ENCODE measurements around the gene TRAPPC5. TPM values are rescaled to one million over a fixed set of nuclear protein-coding genes. Genes with fewer than 3 reads are reported as not detected.

The TRAPPC5 gene
- total RNA-seq, 1 donor from 2014 or later = 108 TPM

DNA sequence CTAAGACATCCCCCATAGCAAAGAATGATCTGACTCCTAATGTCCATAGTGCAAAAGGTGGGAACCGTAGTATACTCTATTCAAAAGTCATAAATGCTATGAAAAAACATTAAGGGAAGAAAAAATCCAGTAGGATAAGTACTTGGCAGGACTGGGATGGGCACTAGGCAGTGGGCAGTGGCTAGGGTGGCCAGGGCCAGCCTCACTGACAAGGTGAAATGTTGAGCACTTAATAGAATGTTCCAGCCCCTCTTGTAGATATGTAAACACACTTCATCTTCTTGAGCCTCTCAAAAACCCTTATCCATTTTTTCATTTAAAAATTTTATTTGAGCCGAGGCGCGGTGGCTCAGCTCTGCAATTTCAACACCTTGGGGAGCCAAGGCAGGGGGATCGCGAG, 52.7 kb downstream of the TRAPPC5 start:
- Mint-ChIP-seq H3K27me3 (ENCODE audit: unreplicated experiment) (peaks cover 36% of the 10 kb centered on the region), H3K4me1 (ENCODE audit: unreplicated experiment) (no peaks in the 10 kb centered on the region)
- TF ChIP-seq, protein P1, sequence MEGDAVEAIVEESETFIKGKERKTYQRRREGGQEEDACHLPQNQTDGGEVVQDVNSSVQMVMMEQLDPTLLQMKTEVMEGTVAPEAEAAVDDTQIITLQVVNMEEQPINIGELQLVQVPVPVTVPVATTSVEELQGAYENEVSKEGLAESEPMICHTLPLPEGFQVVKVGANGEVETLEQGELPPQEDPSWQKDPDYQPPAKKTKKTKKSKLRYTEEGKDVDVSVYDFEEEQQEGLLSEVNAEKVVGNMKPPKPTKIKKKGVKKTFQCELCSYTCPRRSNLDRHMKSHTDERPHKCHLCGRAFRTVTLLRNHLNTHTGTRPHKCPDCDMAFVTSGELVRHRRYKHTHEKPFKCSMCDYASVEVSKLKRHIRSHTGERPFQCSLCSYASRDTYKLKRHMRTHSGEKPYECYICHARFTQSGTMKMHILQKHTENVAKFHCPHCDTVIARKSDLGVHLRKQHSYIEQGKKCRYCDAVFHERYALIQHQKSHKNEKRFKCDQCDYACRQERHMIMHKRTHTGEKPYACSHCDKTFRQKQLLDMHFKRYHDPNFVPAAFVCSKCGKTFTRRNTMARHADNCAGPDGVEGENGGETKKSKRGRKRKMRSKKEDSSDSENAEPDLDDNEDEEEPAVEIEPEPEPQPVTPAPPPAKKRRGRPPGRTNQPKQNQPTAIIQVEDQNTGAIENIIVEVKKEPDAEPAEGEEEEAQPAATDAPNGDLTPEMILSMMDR (IDR thresholded peaks at IDR 0.05) = no peak

GRCh38 chr19:7734220-7735203, 53.9 kb downstream of the TRAPPC5 start:
- peaks cover 25% of the 10 kb centered on the region for H3K27me3 Mint-ChIP-seq (ENCODE audit: unreplicated experiment)
- DNase-seq (ENCODE audit: extremely low spot score, unreplicated experiment) = no peak
- H3K4me1 Mint-ChIP-seq (ENCODE audit: unreplicated experiment) = no peaks in the 10 kb centered on the region
- H3K4me3 Mint-ChIP-seq (ENCODE audit: unreplicated experiment) = no peak overlapping the region
- H3K27ac Mint-ChIP-seq (ENCODE audit: unreplicated experiment) = no peak overlapping the region
- H3K36me3 Mint-ChIP-seq (ENCODE audit: unreplicated experiment) = no peaks in the 10 kb centered on the region
- TF ChIP-seq, protein P1 (IDR thresholded peaks at IDR 0.05) = no peak
- no peaks in the 10 kb centered on the region for H3K9me3 Mint-ChIP-seq (ENCODE audit: unreplicated experiment)

More for the DNA sequence above, 52.7 kb downstream of the TRAPPC5 start:
- H3K9me3 Mint-ChIP-seq (ENCODE audit: unreplicated experiment) = no peaks in the 10 kb centered on the region
- no peak for DNase-seq (ENCODE audit: extremely low spot score, unreplicated experiment)
- no peak overlapping the region for H3K4me3 Mint-ChIP-seq (ENCODE audit: unreplicated experiment)
- H3K36me3 Mint-ChIP-seq (ENCODE audit: unreplicated experiment) = no peaks in the 10 kb centered on the region
- H3K27ac Mint-ChIP-seq (ENCODE audit: unreplicated experiment) = no peak overlapping the region

DNA sequence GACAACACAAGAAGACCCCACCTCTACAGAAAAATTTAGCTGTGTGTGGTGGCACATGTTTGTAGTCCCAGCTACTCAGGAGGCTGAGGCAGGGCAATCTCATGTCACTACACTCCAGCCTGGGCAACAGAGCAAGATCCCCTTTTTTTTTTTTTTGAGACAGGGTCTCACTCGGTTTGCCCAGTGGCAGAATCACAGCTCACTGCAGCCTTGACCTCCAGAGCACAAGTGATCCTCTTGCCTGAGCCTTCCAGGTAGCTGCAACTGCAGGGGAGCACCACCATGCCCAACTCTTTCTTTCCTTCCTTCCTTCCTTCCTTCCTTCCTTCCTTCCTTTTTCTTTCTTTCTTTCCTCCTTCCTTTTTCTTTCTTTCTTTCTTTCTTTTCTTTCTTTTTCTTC, 55.5 kb downstream of the TRAPPC5 start:
- DNase-seq (ENCODE audit: extremely low spot score, unreplicated experiment) = no peak
- Mint-ChIP-seq H3K9me3 (ENCODE audit: unreplicated experiment) (no peaks in the 10 kb centered on the region), H3K4me1 (ENCODE audit: unreplicated experiment) (no peaks in the 10 kb centered on the region), H3K4me3 (ENCODE audit: unreplicated experiment) (no peak overlapping the region), H3K27me3 (ENCODE audit: unreplicated experiment) (peaks cover 29% of the 10 kb centered on the region), H3K27ac (ENCODE audit: unreplicated experiment) (no peak overlapping the region), H3K36me3 (ENCODE audit: unreplicated experiment) (no peaks in the 10 kb centered on the region)
- TF ChIP-seq, protein P1 (IDR thresholded peaks at IDR 0.05) = no peak

DNA sequence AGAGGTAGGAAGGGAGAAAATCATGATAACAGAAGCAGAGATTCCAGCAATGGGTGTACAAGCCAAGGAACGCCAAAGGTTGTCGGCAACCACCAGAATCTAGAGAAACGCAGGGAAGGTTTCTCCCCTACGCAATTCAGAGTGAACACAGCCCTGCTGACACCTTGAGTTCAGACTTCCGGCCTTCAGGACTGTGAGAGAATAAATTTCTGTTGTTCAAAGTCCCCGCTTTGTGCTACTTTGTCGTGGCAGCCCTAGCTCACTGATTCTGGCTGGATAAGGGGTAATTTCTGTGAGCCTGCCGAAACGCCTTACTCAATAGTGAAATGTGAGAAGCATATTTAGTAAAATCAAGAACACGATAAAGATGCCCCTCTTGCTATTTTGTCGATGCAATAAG, 56.6 kb downstream of the TRAPPC5 start:
- TF ChIP-seq, protein P1 (IDR thresholded peaks at IDR 0.05) = no peak
- no peak overlapping the region for H3K27ac Mint-ChIP-seq (ENCODE audit: unreplicated experiment)
- no peak for DNase-seq (ENCODE audit: extremely low spot score, unreplicated experiment)
- peaks cover 26% of the 10 kb centered on the region for H3K27me3 Mint-ChIP-seq (ENCODE audit: unreplicated experiment)
- H3K9me3 Mint-ChIP-seq (ENCODE audit: unreplicated experiment) = no peaks in the 10 kb centered on the region
- H3K4me3 Mint-ChIP-seq (ENCODE audit: unreplicated experiment) = no peak overlapping the region
- no peaks in the 10 kb centered on the region for H3K4me1 Mint-ChIP-seq (ENCODE audit: unreplicated experiment)
- no peaks in the 10 kb centered on the region for H3K36me3 Mint-ChIP-seq (ENCODE audit: unreplicated experiment)

Other genes starting within 250 kb of the TRAPPC5 start
- 2.1 and 2.5 TPM in 2 replicates for gene PEX11G, start 191.8 kb upstream of the TRAPPC5 start, total RNA-seq
- gene ZNF358, start 164.7 kb upstream of the TRAPPC5 start, total RNA-seq = 84.4 and 93.5 TPM in 2 replicates
- gene MCOLN1, start 158.2 kb upstream of the TRAPPC5 start, total RNA-seq = 33.3 and 39.2 TPM in 2 replicates
- 107 and 129 TPM in 2 replicates for gene PNPLA6, start 145.1 kb upstream of the TRAPPC5 start, total RNA-seq
- gene CAMSAP3, start 85.0 kb upstream of the TRAPPC5 start, total RNA-seq = 0.57 and 1.1 TPM in 2 replicates
- 40.9 and 41.7 TPM in 2 replicates for gene XAB2, start 51.3 kb upstream of the TRAPPC5 start, total RNA-seq
- gene PET100, start 51.0 kb upstream of the TRAPPC5 start, total RNA-seq = 89.7 and 122 TPM in 2 replicates
- not detected in 2 replicates for gene PCP2, start 47.1 kb upstream of the TRAPPC5 start, total RNA-seq
- gene STXBP2, start 43.7 kb upstream of the TRAPPC5 start, total RNA-seq = 11.6 and 13.6 TPM in 2 replicates
- not detected in 2 replicates for gene RETN, start 11.8 kb upstream of the TRAPPC5 start, total RNA-seq
- not detected in 2 replicates for gene MCEMP1, start 3.7 kb upstream of the TRAPPC5 start, total RNA-seq
- gene FCER2, start 21.3 kb downstream of the TRAPPC5 start, total RNA-seq = not detected in 2 replicates
- gene CLEC4G, start 51.3 kb downstream of the TRAPPC5 start, total RNA-seq = not detected in 2 replicates
- not detected in 2 replicates for gene CD209, start 66.7 kb downstream of the TRAPPC5 start, total RNA-seq
- not detected in 2 replicates for gene CLEC4M, start 82.4 kb downstream of the TRAPPC5 start, total RNA-seq
- 27.3 and 27.6 TPM in 2 replicates for gene EVI5L, start 149.4 kb downstream of the TRAPPC5 start, total RNA-seq
- 0.24 and 0.51 TPM in 2 replicates for gene PRR36, start 193.6 kb downstream of the TRAPPC5 start, total RNA-seq
- gene LRRC8E, start 207.7 kb downstream of the TRAPPC5 start, total RNA-seq = 3.3 and 3.5 TPM in 2 replicates
- 34.4 and 42.1 TPM in 2 replicates for gene MAP2K7, start 223.0 kb downstream of the TRAPPC5 start, total RNA-seq
- gene TGFBR3L, start 234.0 kb downstream of the TRAPPC5 start, total RNA-seq = 2.3 and 2.6 TPM in 2 replicates
- gene SNAPC2, start 239.5 kb downstream of the TRAPPC5 start, total RNA-seq = 19.6 and 21.9 TPM in 2 replicates
- gene CTXN1, start 245.3 kb downstream of the TRAPPC5 start, total RNA-seq = 28.7 and 28.8 TPM in 2 replicates

Data from osteocyte (in vitro differentiated cells).